HL-60 (cell line): ENCODE data around the gene BLNK.

Experiments used
- GABPA ChIP-seq: IDR thresholded peaks from 2 replicates; pipeline ENCODE4 v1.6.1; 2012; ENCODE audit warnings: low read depth
- POLR2AphosphoS5 ChIP-seq: IDR thresholded peaks from 2 replicates; pipeline ENCODE4 v1.6.1; 2012; ENCODE audit warnings: low read depth
- SPI1 ChIP-seq: IDR thresholded peaks from 2 replicates; pipeline ENCODE4 v1.6.1; 2012; ENCODE audit warnings: low read depth, mild to moderate bottlenecking, borderline replicate concordance
- TF ChIP-seq, protein P1 (sequence below): IDR thresholded peaks from one replicate; pipeline ENCODE4 v1.5.1; 2011; ENCODE audit warnings: low read length, control low read depth, inconsistent platforms; ENCODE audit not compliant: insufficient read depth
- TF ChIP-seq, protein P2 (sequence below): IDR thresholded peaks from 2 replicates; pipeline ENCODE4 v1.6.1; 2012; ENCODE audit warnings: low read depth; ENCODE audit not compliant: insufficient replicate concordance

DNA sequence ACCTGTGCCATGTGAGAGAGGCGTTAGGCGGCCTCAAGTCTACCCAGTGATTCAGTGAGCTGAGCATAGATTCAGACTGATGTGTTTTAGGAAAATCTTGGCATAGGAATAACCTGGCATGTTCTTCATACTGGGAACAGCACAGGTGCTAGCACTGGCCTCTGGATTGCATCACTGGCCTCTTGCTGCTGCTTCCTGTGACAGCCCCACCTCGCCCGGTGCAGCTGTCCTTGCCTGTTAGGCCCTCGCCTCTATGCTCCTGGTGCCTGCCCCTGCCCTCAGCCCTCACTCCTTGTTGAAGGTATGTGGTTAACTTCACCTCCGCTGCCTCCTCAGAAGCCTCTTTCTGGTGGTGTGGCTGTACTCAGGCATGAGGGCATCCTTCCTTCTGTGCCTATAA lies 46.2 kb downstream of the BLNK start:
- TF ChIP-seq, protein P1, sequence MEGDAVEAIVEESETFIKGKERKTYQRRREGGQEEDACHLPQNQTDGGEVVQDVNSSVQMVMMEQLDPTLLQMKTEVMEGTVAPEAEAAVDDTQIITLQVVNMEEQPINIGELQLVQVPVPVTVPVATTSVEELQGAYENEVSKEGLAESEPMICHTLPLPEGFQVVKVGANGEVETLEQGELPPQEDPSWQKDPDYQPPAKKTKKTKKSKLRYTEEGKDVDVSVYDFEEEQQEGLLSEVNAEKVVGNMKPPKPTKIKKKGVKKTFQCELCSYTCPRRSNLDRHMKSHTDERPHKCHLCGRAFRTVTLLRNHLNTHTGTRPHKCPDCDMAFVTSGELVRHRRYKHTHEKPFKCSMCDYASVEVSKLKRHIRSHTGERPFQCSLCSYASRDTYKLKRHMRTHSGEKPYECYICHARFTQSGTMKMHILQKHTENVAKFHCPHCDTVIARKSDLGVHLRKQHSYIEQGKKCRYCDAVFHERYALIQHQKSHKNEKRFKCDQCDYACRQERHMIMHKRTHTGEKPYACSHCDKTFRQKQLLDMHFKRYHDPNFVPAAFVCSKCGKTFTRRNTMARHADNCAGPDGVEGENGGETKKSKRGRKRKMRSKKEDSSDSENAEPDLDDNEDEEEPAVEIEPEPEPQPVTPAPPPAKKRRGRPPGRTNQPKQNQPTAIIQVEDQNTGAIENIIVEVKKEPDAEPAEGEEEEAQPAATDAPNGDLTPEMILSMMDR: no peak
- TF ChIP-seq GABPA (no peak), SPI1 (no peak), POLR2AphosphoS5 (no peak)
- TF ChIP-seq, protein P2, sequence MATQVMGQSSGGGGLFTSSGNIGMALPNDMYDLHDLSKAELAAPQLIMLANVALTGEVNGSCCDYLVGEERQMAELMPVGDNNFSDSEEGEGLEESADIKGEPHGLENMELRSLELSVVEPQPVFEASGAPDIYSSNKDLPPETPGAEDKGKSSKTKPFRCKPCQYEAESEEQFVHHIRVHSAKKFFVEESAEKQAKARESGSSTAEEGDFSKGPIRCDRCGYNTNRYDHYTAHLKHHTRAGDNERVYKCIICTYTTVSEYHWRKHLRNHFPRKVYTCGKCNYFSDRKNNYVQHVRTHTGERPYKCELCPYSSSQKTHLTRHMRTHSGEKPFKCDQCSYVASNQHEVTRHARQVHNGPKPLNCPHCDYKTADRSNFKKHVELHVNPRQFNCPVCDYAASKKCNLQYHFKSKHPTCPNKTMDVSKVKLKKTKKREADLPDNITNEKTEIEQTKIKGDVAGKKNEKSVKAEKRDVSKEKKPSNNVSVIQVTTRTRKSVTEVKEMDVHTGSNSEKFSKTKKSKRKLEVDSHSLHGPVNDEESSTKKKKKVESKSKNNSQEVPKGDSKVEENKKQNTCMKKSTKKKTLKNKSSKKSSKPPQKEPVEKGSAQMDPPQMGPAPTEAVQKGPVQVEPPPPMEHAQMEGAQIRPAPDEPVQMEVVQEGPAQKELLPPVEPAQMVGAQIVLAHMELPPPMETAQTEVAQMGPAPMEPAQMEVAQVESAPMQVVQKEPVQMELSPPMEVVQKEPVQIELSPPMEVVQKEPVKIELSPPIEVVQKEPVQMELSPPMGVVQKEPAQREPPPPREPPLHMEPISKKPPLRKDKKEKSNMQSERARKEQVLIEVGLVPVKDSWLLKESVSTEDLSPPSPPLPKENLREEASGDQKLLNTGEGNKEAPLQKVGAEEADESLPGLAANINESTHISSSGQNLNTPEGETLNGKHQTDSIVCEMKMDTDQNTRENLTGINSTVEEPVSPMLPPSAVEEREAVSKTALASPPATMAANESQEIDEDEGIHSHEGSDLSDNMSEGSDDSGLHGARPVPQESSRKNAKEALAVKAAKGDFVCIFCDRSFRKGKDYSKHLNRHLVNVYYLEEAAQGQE: no peak
